DLD1 (cell line): ENCODE data around the gene TADA2A.

Source experiments
- in situ Hi-C: cut with HindIII; loops from 2 replicates; pipeline ENCODE4 v1.10.0; 2017; ENCODE audit warnings: low sequenced_read_pairs

The TADA2A gene

DNA sequence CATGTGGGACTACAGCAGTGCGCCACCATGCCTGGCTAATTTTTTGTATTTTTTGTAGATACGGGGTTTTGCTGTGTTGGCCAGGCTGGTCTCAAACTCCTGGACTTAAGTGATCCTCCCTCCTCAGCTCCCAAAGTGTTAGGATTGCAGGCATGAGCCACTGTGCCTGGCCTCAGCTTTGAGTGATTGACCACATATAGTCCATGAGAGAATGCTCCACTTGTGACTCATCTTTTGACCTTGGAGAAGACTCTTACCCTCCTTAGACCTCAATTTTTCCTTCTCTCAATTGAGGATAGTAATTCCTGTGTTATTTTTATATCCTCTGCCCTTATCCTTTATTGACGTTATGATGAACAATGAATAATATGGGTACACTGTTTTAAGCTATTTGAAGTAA, 52.1 kb downstream of the TADA2A start:
- in situ Hi-C loops = no loop called here

DNA sequence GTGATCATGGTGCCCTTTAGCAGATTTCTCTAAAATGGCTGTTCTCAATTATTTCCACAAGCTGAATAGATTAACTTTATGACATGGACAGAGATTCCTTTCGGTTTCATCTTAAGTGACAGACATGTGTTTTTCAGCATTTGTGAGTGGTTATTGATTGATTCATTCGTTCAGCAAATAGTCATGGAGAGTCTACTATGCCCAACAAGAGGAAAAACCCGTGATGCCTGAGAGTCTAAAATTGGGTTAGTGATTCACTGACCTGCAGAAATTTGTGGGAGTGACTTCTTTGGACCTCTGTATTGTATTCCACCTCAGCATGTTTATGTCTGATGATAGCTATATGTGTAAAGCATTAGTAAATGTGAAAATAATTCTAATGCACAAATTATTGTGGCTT, 55.0 kb downstream of the TADA2A start:
- in situ Hi-C loops = no loop called here

DNA sequence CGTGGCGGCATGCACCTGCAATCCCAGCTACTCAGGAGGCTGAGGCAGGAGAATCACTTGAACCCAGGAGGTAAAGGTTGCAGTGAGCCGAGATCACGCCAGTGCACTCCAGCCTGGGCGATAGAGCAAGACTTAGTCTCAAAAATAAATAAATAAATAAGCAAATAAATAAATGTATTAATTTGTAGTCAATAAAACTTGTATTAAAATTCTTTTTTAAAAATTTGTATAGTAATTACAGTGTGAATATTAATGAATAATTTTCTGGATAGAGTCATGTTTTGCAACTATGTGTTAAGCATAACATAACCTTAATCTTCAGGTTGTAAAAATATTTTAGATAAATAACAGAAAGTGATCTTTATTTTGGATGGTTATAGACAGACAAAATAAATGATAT, 55.8 kb downstream of the TADA2A start:
- in situ Hi-C loops = no loop called here

DNA sequence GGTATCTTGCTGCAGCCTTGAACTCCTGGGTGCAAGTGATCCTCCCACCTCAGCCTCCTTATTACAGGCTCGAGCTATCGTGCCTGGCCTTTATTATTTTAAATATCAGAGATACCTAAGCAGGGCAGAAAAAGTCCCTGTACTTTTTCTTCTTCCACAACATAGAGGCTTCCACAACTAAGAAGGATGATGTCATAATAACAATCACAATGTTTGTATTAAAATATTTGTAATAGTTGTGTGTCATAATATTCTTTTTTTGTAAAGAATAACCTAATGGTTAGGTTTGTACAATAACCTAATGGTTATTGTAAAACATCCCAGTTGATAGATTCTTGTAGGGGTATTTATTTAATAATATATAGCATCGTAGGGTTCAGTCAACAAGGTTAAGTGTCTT, 56.4 kb downstream of the TADA2A start:
- in situ Hi-C loops = no loop called here

DNA sequence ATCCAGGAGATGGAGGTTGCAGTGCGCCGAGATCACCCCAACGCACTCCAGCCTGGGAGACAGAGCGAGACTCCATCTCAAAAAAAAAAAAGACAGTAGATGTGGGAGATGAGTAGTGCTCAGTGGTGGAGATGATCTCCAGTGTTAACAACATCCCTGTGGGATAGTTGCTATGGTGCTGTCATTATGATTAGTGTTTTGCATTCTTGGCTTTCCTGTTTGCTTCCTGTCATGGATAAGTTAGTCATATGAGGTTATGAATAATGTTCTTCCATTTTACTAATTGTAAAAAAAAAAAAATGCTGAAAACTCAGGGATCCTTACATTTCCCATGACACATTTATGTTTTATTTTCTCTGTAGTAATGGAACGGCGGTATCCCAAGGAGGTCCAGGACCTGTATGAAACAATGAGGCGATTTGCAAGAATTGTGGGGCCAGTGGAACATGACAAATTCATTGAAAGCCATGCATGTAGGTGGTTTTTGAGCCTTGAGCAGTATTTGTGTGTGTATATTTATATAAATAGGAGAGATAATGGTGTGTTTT, 58.5 kb downstream of the TADA2A start:
- in situ Hi-C loops = no loop called here

GRCh38 chr17:37466471-37466870, 59.8 kb downstream of the TADA2A start:
- in situ Hi-C loops = no loop called here

DNA sequence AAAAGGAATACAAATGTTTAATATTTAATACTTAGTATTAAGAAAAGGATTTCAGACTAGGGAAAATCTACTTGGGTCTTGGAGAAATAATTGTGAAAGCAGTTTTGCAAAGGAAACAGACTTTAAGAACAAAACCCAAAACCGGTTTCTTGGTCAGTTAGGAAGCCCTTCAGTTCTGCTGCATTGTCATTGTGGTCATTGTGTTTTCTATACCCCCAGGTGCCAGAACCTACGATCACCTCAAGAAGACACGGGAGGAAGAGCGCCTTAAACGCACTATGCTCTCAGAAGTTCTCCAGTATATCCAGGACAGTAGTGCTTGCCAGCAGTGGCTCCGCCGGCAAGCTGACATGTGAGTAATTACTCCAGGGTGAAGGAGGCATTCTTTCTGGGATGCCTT, 63.5 kb downstream of the TADA2A start:
- in situ Hi-C loops = no loop called here

DNA sequence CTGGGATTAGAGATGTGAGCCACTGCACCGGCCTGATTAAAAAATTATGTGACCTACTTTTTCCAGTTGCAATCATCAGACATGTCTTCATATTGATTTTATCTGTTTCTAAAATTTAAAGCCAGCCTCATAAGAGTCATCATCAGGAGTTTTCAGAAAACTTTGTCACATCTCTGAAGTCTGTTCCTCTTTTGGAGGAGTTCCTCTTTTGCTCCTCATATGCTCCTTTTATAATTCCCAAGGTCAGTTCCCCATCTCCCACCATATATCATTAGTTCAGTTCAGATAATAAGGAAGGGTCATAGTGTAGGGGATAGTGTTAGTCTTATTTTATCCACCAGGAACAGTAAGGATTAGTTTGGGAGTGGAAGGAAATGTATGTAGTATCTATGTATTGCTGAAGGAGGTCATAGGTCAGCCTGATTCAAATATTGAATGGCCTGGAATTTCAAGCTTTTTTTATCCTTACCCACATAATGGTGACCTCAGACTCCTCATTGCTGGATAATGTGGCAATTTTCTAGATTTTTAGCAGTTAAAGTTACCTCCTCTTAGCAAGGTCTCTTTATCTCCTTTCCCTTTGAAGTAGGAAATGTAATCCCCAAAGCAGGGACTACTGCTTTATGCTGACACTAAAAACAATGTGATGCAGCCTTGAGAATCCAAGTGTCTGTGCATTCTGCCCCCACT, 69.2 kb downstream of the TADA2A start:
- in situ Hi-C loops = no loop called here

- in situ Hi-C loops = no loop called here
These were observed 69.9 kb downstream of the TADA2A start for GRCh38 chr17:37476431-37477120.

DNA sequence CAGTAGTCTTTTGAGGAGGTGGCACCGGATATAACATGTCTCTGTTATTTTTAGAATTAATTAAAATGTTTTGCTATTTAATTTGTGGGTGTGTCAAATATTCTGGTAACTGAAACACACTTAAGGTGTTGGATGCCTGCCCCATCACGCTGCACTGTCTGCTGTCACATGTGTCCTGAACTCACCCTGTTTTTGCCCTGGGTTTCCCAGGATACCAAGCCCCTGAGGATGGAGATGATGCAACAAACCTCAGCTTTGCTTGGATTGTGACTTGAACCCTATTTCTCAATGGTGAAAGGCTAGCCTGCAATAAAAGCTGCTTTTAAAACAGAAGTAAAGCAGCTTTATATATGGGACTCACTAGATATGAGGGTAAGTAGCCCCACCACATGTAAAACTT, 71.5 kb downstream of the TADA2A start:
- in situ Hi-C loops = no loop called here

DNA sequence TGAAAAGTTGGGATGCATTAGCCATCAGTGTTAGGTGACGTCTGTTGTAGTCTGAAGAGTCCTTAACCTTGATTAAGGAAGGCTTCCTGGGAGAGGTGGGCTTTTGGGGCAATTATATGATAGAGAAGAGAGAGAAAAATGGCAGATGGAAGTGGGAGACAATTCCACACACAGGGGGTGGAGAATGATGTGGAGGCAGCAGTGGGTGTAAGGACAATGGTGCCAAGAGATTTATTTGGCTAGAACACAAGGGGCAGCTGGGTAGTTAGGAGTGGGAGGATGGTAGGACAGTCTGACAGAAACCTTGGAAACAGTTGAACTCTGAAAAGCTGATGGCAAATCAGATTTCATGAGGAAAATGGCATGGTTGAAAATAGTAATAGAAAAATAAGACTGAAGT, 72.3 kb downstream of the TADA2A start:
- in situ Hi-C loops = no loop called here

GRCh38 chr17:37480427-37480826, 73.7 kb downstream of the TADA2A start:
- in situ Hi-C loops = no loop called here

DNA sequence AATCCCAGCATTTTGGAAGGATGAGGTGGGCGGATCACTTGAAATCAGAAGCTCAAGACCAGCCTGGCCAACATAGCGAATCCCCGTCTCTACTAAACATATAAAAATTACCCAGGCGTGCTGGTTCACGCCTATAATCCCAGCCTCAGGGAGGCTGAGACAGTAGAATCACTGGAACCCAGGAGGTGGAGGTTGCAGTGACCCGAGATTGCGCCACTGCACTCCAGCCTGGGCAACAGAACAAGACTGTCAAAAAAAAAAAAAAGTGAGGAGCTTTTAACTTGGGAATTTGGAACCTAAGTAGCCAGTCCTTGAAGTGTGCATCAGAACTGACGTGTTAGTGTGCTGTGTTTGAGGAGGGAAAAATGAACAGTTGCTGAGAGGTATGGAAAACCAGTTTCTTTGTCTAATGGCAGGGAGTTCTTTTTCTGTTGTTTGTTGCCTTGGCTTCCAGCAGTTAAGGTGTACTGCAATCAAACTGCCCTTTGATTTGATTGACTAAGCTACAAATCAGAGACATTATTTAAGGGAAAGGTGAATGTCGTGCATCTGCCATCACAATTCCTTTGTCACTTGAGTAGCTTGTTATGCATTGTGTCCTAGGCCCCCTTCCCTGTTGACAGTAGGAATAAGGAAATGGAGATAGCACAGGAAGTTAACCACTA, 74.4 kb downstream of the TADA2A start:
- in situ Hi-C loops = no loop called here

DNA sequence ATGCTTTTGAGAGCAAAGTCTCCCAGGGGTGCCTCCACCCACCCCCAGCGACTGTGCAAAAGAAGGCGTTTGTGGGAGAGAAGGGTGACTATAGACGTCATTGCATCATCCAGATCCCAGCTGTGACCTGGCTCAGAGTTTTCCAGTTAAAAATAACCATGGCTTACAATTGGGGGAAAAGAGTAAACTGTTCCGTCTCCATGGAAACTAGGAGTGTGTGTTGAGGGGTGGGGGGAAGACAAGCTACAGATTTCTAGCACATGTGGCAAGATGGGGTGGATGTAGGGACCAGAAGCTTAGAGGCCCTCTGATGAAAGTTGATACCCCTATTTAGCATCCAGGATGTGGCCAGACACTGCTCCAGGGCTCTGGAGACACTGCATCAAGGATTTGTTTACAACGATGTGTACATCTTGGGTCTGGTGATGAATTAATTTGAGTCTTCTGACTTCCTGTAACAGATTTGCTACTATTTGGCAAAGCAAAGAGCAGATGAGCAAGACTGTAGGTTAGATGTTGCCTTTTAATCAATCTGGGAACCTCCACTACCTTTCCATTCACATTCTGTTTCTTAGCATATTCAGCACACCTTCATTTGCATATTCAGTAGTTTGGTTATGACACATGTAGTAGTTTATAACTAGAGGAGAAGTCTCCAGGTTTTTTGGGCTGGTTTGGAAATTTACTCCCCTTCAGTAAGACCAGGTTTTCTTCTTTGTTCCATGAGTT, 76.8 kb downstream of the TADA2A start:
- in situ Hi-C loops = no loop called here

- in situ Hi-C loops = no loop called here
These were observed 79.4 kb downstream of the TADA2A start for GRCh38 chr17:37485938-37486570.

GRCh38 chr17:37488009-37488604, 81.4 kb downstream of the TADA2A start:
- in situ Hi-C loops = no loop called here

GRCh38 chr17:37488607-37489196, 82.0 kb downstream of the TADA2A start:
- in situ Hi-C loops = no loop called here

GRCh38 chr17:37489197-37490001, 82.7 kb downstream of the TADA2A start, which contains the start of gene DUSP14:
Gene DUSP14 (plus strand): TSS chr17:37489891. CDS start chr17:37512273, 22,382 bp downstream.
- in situ Hi-C loops = no loop called here

DNA sequence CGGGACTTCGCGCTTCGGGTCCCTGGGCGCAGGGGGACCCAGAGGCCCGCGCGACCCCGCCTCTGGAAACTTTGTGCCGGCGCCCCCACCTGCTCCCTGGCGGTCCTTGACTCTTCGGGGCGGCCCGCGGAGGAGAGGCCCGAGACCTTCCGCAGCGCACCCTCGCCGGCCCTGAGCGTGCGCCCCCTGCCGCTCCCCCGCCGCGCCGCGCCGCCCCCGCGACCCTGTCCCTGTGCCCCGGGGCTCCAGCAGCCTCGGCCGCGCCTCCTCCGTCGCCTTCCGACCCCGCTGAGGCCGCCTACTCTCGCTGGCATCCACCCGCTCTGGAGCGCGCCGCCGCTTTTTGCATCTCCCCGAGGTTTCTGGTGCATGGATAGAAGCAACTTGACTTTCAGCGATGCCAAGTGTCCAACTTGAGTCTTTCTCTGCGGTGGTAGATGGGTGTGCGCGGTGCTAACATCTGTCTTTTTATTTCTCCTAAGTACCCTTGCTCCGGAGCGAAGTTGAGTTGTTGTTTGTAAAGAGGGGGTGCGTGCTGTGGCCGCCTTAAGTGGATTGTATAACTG, 83.4 kb downstream of the TADA2A start:
- in situ Hi-C loops = no loop called here
